ENCODE data around the gene ST8SIA4.

ST8SIA4 gene

DNA sequence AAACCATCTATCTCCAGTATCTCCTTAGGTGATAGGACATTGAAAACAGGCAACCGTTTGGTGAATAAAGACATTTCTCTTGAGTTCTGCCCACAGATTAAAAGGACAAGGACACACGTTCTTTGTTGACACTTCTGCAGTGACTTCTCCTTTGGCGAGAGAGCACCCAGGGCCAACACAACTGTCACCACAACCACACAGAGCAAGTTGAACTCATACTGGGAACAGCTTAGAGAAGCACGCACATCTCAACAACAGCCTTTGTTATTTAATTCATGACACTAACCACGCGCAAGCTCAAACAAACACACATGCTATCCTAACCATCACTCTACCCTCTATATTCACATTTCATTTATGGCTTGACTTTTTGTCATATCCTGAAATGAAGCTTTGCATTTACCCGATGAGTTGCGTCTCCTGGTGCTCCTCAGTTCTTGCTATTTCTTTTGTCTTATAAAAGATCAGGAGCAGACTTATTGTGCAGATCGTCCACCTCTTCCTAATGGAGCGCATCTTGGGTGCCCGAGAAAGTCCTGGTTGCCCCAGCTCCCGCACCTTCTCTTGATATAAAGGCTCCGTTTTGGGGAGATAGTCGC, 543 bp downstream of the ST8SIA4 start (continued):
- TF ChIP-seq ISL1 (CRISPR knock-in tag; IDR thresholded peaks at IDR 0.05) (no peak), RARB (CRISPR knock-in tag; IDR thresholded peaks at IDR 0.05) (no peak), TOX (CRISPR knock-in tag; IDR thresholded peaks at IDR 0.05; ENCODE audit: borderline replicate concordance) (no peak), OSR1 (CRISPR knock-in tag; IDR thresholded peaks at IDR 0.05) (no peak), TCF4 (CRISPR knock-in tag; IDR thresholded peaks at IDR 0.05; ENCODE audit: borderline replicate concordance) (no peak)
- TF ChIP-seq, protein P1, sequence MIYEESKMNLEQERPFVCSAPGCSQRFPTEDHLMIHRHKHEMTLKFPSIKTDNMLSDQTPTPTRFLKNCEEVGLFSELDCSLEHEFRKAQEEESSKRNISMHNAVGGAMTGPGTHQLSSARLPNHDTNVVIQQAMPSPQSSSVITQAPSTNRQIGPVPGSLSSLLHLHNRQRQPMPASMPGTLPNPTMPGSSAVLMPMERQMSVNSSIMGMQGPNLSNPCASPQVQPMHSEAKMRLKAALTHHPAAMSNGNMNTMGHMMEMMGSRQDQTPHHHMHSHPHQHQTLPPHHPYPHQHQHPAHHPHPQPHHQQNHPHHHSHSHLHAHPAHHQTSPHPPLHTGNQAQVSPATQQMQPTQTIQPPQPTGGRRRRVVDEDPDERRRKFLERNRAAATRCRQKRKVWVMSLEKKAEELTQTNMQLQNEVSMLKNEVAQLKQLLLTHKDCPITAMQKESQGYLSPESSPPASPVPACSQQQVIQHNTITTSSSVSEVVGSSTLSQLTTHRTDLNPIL (CRISPR knock-in tag; IDR thresholded peaks at IDR 0.05; ENCODE audit: low read depth) = no peak

DNA sequence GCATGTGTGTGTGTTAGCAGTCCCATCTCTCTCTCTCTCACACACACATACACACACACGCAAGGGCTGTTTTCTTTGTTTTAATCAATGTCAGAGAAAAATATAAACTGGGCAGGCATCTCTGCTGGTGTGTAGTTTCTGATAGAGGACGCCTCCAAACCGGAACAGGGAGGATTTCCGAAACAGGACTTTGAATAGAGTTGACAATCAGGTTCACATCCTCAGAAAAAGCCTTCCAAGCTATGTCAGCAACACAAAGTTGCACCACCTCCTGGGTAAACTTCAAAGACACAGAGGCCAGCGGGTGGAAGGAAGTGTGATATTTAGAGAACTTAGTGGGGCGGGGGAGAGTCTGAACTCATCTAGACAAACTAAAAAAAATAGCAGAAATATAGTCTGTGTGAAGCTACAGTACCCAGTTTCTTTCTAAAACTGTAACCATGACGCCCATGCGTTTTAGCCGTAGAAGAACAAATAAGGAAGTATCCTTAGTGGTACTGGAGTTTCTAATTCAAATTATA, 1.2 kb downstream of the ST8SIA4 start:
- TF ChIP-seq ZNF8 (CRISPR knock-in tag; IDR thresholded peaks at IDR 0.05) = no peak
- TF ChIP-seq ESRRG (CRISPR knock-in tag; IDR thresholded peaks at IDR 0.05) = no peak
- no peak for TF ChIP-seq CSDC2 (CRISPR knock-in tag; IDR thresholded peaks at IDR 0.05)
- no peak for TF ChIP-seq ZFP30 (CRISPR knock-in tag; IDR thresholded peaks at IDR 0.05)
- no peak for TF ChIP-seq ZNF565 (CRISPR knock-in tag; conservative IDR thresholded peaks at IDR 0.05; ENCODE audit: low read depth)
- no peak for TF ChIP-seq GLIS3 (CRISPR knock-in tag; IDR thresholded peaks at IDR 0.05)
- no peak for TF ChIP-seq ZNF70 (CRISPR knock-in tag; IDR thresholded peaks at IDR 0.05)
- TF ChIP-seq SNAI2 (CRISPR knock-in tag; IDR thresholded peaks at IDR 0.05) = no peak
- no peak for TF ChIP-seq ZC3H10 (CRISPR knock-in tag; IDR thresholded peaks at IDR 0.05)
- TF ChIP-seq, protein P2, sequence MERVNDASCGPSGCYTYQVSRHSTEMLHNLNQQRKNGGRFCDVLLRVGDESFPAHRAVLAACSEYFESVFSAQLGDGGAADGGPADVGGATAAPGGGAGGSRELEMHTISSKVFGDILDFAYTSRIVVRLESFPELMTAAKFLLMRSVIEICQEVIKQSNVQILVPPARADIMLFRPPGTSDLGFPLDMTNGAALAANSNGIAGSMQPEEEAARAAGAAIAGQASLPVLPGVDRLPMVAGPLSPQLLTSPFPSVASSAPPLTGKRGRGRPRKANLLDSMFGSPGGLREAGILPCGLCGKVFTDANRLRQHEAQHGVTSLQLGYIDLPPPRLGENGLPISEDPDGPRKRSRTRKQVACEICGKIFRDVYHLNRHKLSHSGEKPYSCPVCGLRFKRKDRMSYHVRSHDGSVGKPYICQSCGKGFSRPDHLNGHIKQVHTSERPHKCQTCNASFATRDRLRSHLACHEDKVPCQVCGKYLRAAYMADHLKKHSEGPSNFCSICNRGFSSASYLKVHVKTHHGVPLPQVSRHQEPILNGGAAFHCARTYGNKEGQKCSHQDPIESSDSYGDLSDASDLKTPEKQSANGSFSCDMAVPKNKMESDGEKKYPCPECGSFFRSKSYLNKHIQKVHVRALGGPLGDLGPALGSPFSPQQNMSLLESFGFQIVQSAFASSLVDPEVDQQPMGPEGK (CRISPR knock-in tag; IDR thresholded peaks at IDR 0.05; ENCODE audit: borderline replicate concordance) = no peak
- TF ChIP-seq TOX (CRISPR knock-in tag; IDR thresholded peaks at IDR 0.05; ENCODE audit: borderline replicate concordance) = no peak
- TF ChIP-seq PPARA (CRISPR knock-in tag; IDR thresholded peaks at IDR 0.05; ENCODE audit: borderline replicate concordance) = no peak
- no peak for TF ChIP-seq TCF4 (CRISPR knock-in tag; IDR thresholded peaks at IDR 0.05; ENCODE audit: borderline replicate concordance)
- peak; percentile 4; the same call in 2 of the 3 replicates for ATAC-seq

DNA sequence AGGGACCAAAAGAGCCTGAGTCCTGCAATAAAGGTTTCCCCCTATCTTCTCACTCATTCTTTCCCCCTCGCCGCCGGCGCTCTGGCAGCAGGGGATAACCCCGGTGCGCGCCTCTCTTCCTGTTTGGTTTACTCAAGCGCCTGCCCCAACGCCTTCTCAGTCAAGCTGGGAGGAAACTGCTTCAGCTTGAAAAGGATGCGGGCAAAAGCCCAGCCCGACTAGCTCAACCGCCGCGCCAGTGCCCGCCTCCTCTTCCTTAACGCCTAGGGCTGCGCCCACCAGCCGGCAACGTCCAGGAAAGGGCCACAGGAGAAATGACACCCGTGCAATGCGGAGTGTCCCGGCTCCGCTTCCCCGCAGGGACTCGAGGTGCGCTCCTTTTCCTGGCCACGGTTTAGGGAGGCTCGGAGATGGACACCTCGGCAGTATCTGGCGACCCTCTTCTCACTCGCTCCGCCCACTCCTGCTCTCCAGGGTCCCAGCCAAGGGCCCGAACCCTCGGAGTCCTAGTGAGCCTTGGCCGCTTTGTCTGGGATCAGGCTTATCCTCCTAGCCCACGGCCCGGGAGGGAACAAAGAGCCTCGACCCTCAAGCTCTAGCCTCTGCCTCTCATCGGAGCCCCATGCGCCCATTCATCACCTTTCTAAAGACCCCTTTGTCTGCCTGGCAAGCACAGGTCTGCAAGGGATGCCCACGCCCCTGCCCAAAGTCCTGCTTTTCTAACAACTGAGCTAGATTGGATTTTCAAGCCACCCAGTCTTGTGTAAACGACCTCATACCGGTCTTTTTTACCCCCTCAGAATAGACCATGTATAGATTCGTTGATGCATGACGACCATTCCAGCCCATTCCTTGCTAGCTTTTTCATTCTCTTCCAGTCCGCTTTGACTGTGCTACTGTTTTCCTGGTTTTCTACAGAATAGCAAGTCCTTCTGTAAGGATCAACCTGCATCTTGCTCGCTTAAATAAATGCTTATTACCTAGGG, 2.0 kb downstream of the ST8SIA4 start:
- TF ChIP-seq ZC3H10 (CRISPR knock-in tag; IDR thresholded peaks at IDR 0.05) (no peak), ISL1 (CRISPR knock-in tag; IDR thresholded peaks at IDR 0.05) (no peak), PPARA (CRISPR knock-in tag; IDR thresholded peaks at IDR 0.05; ENCODE audit: borderline replicate concordance) (no peak), SNAI2 (CRISPR knock-in tag; IDR thresholded peaks at IDR 0.05) (no peak), RARB (CRISPR knock-in tag; IDR thresholded peaks at IDR 0.05) (no peak), OSR1 (CRISPR knock-in tag; IDR thresholded peaks at IDR 0.05) (no peak), BACH2 (CRISPR knock-in tag; IDR thresholded peaks at IDR 0.05; ENCODE audit: borderline replicate concordance) (no peak), ARNTL (CRISPR knock-in tag; IDR thresholded peaks at IDR 0.05; ENCODE audit: borderline replicate concordance, low read depth) (no peak), ZFP30 (CRISPR knock-in tag; IDR thresholded peaks at IDR 0.05) (no peak), ESRRG (CRISPR knock-in tag; IDR thresholded peaks at IDR 0.05) (no peak), ZNF70 (CRISPR knock-in tag; IDR thresholded peaks at IDR 0.05) (no peak), ZFP3 (CRISPR knock-in tag; IDR thresholded peaks at IDR 0.05) (no peak), ZNF565 (CRISPR knock-in tag; conservative IDR thresholded peaks at IDR 0.05; ENCODE audit: low read depth) (no peak), CSDC2 (CRISPR knock-in tag; IDR thresholded peaks at IDR 0.05) (no peak), TCF4 (CRISPR knock-in tag; IDR thresholded peaks at IDR 0.05; ENCODE audit: borderline replicate concordance) (no peak)
- TF ChIP-seq, protein P3, sequence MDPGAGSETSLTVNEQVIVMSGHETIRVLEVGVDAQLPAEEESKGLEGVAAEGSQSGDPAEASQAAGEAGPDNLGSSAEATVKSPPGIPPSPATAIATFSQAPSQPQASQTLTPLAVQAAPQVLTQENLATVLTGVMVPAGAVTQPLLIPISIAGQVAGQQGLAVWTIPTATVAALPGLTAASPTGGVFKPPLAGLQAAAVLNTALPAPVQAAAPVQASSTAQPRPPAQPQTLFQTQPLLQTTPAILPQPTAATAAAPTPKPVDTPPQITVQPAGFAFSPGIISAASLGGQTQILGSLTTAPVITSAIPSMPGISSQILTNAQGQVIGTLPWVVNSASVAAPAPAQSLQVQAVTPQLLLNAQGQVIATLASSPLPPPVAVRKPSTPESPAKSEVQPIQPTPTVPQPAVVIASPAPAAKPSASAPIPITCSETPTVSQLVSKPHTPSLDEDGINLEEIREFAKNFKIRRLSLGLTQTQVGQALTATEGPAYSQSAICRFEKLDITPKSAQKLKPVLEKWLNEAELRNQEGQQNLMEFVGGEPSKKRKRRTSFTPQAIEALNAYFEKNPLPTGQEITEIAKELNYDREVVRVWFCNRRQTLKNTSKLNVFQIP (CRISPR knock-in tag; IDR thresholded peaks at IDR 0.05; ENCODE audit: borderline replicate concordance, low read depth) = no peak
- TF ChIP-seq, protein P1 (CRISPR knock-in tag; IDR thresholded peaks at IDR 0.05; ENCODE audit: low read depth) = no peak
- TF ChIP-seq, protein P2 (CRISPR knock-in tag; IDR thresholded peaks at IDR 0.05; ENCODE audit: borderline replicate concordance) = no peak
- ATAC-seq = peak; percentile 66

Measured in SK-N-SH treated with all-trans-retinoic acid at 6 μM for 48 hours (cell line).